CD4-positive, alpha-beta T cell (primary cell): Measurements from ENCODE around the gene GPR183. TPM values are rescaled to one million over a fixed set of nuclear protein-coding genes. Genes with fewer than 3 reads are reported as not detected.

Source experiments
- ATAC-seq: fragments of 200-7000 bp; cut with Tn5 transposase; one replicate; pipeline ENCODE4 v1.10.0; 2022; ENCODE audit warnings: mild to moderate bottlenecking; ENCODE audit not compliant: poor library complexity
- CTCF ChIA-PET: fragments of 350-600 bp; sonication (Branson Sonifier 250); formaldehyde crosslinking; loops from one replicate; lab custom pipeline; 2021; ENCODE audit warnings: antibody characterized with exemption, inconsistent platforms; lab: Charles Lee
- POLR2A ChIA-PET: fragments of 350-600 bp; sonication (Branson Sonifier 250); formaldehyde crosslinking; loops from one replicate; lab custom pipeline; 2021; ENCODE audit warnings: antibody characterized with exemption, inconsistent platforms; lab: Charles Lee
- DNase-seq, 14 experiments: peaks; one replicate each; pipeline ENCODE4 v3.0.0-alpha.2; 2013 to 2020; ENCODE audit warnings: mixed read lengths in 2 of 14
- H3K27ac ChIP-seq, 2 donors: one replicate each; pipeline versions ENCODE4 v1.5.1 to v1.7.0; 2013; ENCODE audit warnings: low read length in 2 of 2, low read depth in 1 of 2, mild to moderate bottlenecking in 1 of 2
- H3K27me3 ChIP-seq, 2 experiments: 1 replicate in 1 of 2; 2 replicates in 1 of 2; pipeline versions ENCODE4 v1.6.1 to v1.7.0; 2013; ENCODE audit warnings: low read length in 2 of 2, control low read depth in 1 of 2, mild to moderate bottlenecking in 1 of 2, moderate library complexity in 1 of 2; ENCODE audit not compliant: insufficient read depth in 2 of 2, control insufficient read depth in 1 of 2
- H3K36me3 ChIP-seq: one replicate; pipeline ENCODE4 v1.6.1; 2013; ENCODE audit warnings: low read length, control low read depth; ENCODE audit not compliant: insufficient read depth
- H3K4me1 ChIP-seq: one replicate; pipeline ENCODE4 v1.6.1; 2013; ENCODE audit warnings: low read length, control low read depth; ENCODE audit not compliant: insufficient read depth
- H3K4me3 ChIP-seq: one replicate; pipeline ENCODE4 v1.5.1; 2013; ENCODE audit warnings: mild to moderate bottlenecking, low read length, moderate library complexity
- H3K9me3 ChIP-seq, 2 experiments: 1 replicate in 1 of 2; 2 replicates in 1 of 2; pipeline versions ENCODE4 v1.6.1 to v1.7.0; 2013; ENCODE audit warnings: low read length in 2 of 2, mild to moderate bottlenecking in 2 of 2, control low read depth in 1 of 2, moderate library complexity in 1 of 2; ENCODE audit not compliant: control insufficient read depth in 1 of 2, insufficient read depth in 1 of 2
- H3K27ac Mint-ChIP-seq: one replicate; pipeline ENCODE4 v1.8.0; 2020; ENCODE audit warnings: mixed read lengths
- H3K27me3 Mint-ChIP-seq: one replicate; pipeline ENCODE4 v1.8.0; 2021; ENCODE audit warnings: mixed read lengths
- H3K36me3 Mint-ChIP-seq: one replicate; pipeline ENCODE4 v1.8.0; 2021; ENCODE audit warnings: low read depth, mixed read lengths
- H3K4me1 Mint-ChIP-seq: one replicate; pipeline ENCODE4 v1.8.0; 2021; ENCODE audit warnings: low read depth, mixed read lengths
- H3K4me3 Mint-ChIP-seq: one replicate; pipeline ENCODE4 v1.8.0; 2020; ENCODE audit warnings: mild to moderate bottlenecking, mixed read lengths
- H3K9me3 Mint-ChIP-seq: one replicate; pipeline ENCODE4 v1.8.0; 2020; ENCODE audit warnings: mixed read lengths
- intact Hi-C, 2 experiments: fragments of 100-400 bp; cut with DNase I in 1 of 2; cut with micrococcal nuclease in 1 of 2; formaldehyde crosslinking; loops; one replicate each; pipeline versions ENCODE4 v1.15.1 to v1.9.0; 2023 to 2025; cut with DNase I, micrococcal nuclease
- total RNA-seq, 174 experiments: library from RNA in 2 of 174; stranded (reverse) in 2 of 174; gene quantifications; one replicate each; pipeline ENCODE4 v1.2.3 and lab custom pipeline; 2021 to 2026
- TF ChIP-seq, protein P1 (sequence below): fragments of 200-600 bp; IDR thresholded peaks from one replicate; pipeline ENCODE4 v1.8.0; 2022; ENCODE audit warnings: antibody characterized with exemption, mild to moderate bottlenecking

Gene GPR183
- total RNA-seq, 2 experiments from 2014 or later: 330 to 337 TPM

DNA sequence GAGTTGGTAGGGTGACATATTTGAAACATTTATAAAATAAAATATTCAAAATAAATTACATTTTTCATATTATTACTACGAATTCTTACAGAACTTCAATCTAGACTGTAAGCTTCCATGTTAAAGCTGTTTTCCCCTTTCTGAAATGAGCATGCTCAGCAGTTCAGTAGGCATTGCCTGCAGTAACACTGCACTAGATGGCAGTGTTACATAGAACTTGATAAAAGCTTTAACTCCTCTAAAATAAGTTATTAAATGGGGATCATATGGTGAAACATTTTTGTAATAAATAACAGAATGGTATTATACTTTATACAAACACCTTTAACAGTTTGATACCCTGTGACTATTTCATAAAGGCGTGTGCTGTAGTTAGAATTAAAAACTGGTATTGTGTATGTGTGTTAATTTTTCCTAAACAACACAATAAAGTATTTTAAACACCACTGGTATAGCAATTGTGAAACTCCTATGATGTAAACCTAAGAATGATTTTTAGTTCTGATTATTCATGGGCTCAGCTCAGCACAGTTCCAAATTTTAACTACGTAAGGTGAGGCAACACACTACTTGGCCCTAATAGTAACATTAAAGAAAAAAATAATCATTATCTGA, 37.5 kb downstream of the GPR183 start:
- Histone ChIP-seq H3K4me1 (peaks cover 32% of the 10 kb centered on the region), H3K36me3 (peaks cover 36% of the 10 kb centered on the region), H3K27ac (no peak overlapping the region), H3K27me3 (no peaks in the 10 kb centered on the region), H3K9me3 (peaks cover 4 to 5% of the 10 kb centered on the region in 2 experiments), H3K4me3 (no peak overlapping the region)
- ChIA-PET POLR2A (interaction anchor here (0.5 to 5.5 kb wide), 27 partner anchors 10 to 166 kb away, joined by 3 to 55 read pairs (median 6); partner anchors contain the start of genes GPR18, GPR183 and UBAC2), CTCF (interaction anchor here (0.6 to 10.4 kb wide), 52 partner anchors 9 to 234 kb away, joined by 3 to 189 read pairs (median 6); partner anchors contain the start of genes GPR18, GPR183 and UBAC2)
- H3K9me3 Mint-ChIP-seq: peaks cover 2% of the 10 kb centered on the region
- H3K4me3 Mint-ChIP-seq: no peak overlapping the region
- H3K4me1 Mint-ChIP-seq: peaks cover 78% of the 10 kb centered on the region
- intact Hi-C loops: loop anchor here (1.0 to 10.0 kb wide), 9 partner anchors 27 to 335 kb away; partner anchors contain the start of genes CLYBL (in 1 of the 2), GPR183 (in 1 of the 2) and TM9SF2 (in 1 of the 2)
- H3K27ac Mint-ChIP-seq: peak overlapping the region; percentile 87
- TF ChIP-seq, protein P1, sequence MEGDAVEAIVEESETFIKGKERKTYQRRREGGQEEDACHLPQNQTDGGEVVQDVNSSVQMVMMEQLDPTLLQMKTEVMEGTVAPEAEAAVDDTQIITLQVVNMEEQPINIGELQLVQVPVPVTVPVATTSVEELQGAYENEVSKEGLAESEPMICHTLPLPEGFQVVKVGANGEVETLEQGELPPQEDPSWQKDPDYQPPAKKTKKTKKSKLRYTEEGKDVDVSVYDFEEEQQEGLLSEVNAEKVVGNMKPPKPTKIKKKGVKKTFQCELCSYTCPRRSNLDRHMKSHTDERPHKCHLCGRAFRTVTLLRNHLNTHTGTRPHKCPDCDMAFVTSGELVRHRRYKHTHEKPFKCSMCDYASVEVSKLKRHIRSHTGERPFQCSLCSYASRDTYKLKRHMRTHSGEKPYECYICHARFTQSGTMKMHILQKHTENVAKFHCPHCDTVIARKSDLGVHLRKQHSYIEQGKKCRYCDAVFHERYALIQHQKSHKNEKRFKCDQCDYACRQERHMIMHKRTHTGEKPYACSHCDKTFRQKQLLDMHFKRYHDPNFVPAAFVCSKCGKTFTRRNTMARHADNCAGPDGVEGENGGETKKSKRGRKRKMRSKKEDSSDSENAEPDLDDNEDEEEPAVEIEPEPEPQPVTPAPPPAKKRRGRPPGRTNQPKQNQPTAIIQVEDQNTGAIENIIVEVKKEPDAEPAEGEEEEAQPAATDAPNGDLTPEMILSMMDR: peak; percentile 94
- ATAC-seq: peak; percentile 80
- H3K36me3 Mint-ChIP-seq: peaks cover 53% of the 10 kb centered on the region
- peak in 5 of 14 experiments; percentile 32 to 86 (median 79) for DNase-seq
- no peaks in the 10 kb centered on the region for H3K27me3 Mint-ChIP-seq

GRCh38 chr13:99268822-99269221, 38.4 kb downstream of the GPR183 start:
- no peak overlapping the region for H3K4me3 ChIP-seq
- Mint-ChIP-seq H3K27ac (peak overlapping the region; percentile 79), H3K4me3 (peak overlapping the region; percentile 13), H3K4me1 (peaks cover 76% of the 10 kb centered on the region), H3K27me3 (no peaks in the 10 kb centered on the region), H3K9me3 (peaks cover 2% of the 10 kb centered on the region), H3K36me3 (peaks cover 46% of the 10 kb centered on the region)
- peaks cover 4 to 5% of the 10 kb centered on the region in 2 experiments for H3K9me3 ChIP-seq
- peaks cover 34% of the 10 kb centered on the region for H3K4me1 ChIP-seq
- ChIA-PET POLR2A (interaction anchor here (0.8 to 5.5 kb wide), 15 partner anchors 17 to 166 kb away, joined by 3 to 55 read pairs (median 9); partner anchors contain the start of gene UBAC2), CTCF (interaction anchor here (1.4 to 10.4 kb wide), 19 partner anchors 11 to 170 kb away, joined by 3 to 189 read pairs (median 9); partner anchors contain the start of genes GPR18, GPR183 and UBAC2)
- H3K27ac ChIP-seq: no peak overlapping the region
- DNase-seq (no peak), ATAC-seq (no peak)
- H3K36me3 ChIP-seq: peaks cover 40% of the 10 kb centered on the region
- no peaks in the 10 kb centered on the region for H3K27me3 ChIP-seq
- TF ChIP-seq, protein P1: no peak
- intact Hi-C loops: loop anchor here (1.0 to 10.0 kb wide), 5 partner anchors 115 to 336 kb away; partner anchors contain the start of genes CLYBL (in 1 of the 2) and TM9SF2 (in 1 of the 2)

DNA sequence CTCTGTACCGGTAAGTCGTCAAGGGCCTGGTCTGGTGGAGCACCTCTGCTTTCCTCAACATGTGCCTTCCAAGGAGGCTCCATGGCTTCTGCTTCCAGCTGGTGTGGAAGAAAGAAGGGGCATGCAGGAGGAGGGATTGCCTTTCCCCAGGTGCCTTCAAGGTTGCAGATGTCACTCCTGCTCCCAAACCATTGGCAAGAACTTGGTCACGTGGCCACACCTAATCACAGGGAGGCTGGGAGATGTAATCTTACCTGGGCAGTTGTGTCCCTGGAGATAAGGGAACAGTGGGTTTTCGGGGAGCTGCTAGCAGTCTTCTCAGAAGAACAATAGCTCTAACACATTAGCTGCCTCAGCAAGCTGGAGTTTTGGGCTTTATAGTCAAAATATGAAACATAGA, 39.3 kb downstream of the GPR183 start:
- ATAC-seq (no peak), DNase-seq (no peak)
- no peaks in the 10 kb centered on the region for H3K27me3 Mint-ChIP-seq
- H3K4me1 Mint-ChIP-seq: peaks cover 76% of the 10 kb centered on the region
- no peak overlapping the region for H3K27ac Mint-ChIP-seq
- no peak overlapping the region for H3K27ac ChIP-seq
- peaks cover 37% of the 10 kb centered on the region for H3K36me3 Mint-ChIP-seq
- intact Hi-C loops: loop anchor here in 1 of 2 experiments (1.0 to 10.0 kb wide), 4 partner anchors 169 to 337 kb away; partner anchors contain the start of genes CLYBL and TM9SF2
- H3K4me3 ChIP-seq: no peak overlapping the region
- ChIA-PET POLR2A (interaction anchor here (1.1 to 5.5 kb wide), 5 partner anchors 10 to 119 kb away, joined by 3 to 37 read pairs (median 5); partner anchors contain the start of genes GPR18 and UBAC2), CTCF (interaction anchor here (1.2 to 10.4 kb wide), 5 partner anchors 30 to 170 kb away, joined by 3 to 189 read pairs (median 15); no protein-coding TSS in a partner anchor)
- H3K9me3 Mint-ChIP-seq: peaks cover 2% of the 10 kb centered on the region
- H3K9me3 ChIP-seq: peaks cover 4 to 5% of the 10 kb centered on the region in 2 experiments
- peaks cover 40% of the 10 kb centered on the region for H3K36me3 ChIP-seq
- TF ChIP-seq, protein P1: no peak
- H3K4me3 Mint-ChIP-seq: no peak overlapping the region
- H3K27me3 ChIP-seq: no peaks in the 10 kb centered on the region
- H3K4me1 ChIP-seq: peaks cover 28% of the 10 kb centered on the region
